IPS DF 6.9 (cell line): ENCODE results near the gene PCDHGA4.

Experiments used
- DNase-seq: peaks from one replicate; pipeline ENCODE4 v3.0.0-alpha.2; 2013; ENCODE audit warnings: low read depth, low spot score
- H3K27ac ChIP-seq: one replicate; pipeline ENCODE4 v1.5.1; 2013; ENCODE audit warnings: low read length, control low read depth
- H3K27me3 ChIP-seq: 2 replicates; pipeline ENCODE4 v1.6.1; 2013; ENCODE audit warnings: mild to moderate bottlenecking, low read length; ENCODE audit not compliant: control insufficient read depth, insufficient read depth
- H3K36me3 ChIP-seq: 2 replicates; pipeline ENCODE4 v1.6.1; 2013; ENCODE audit warnings: low read length; ENCODE audit not compliant: control insufficient read depth, insufficient read depth
- H3K4me1 ChIP-seq: 2 replicates; pipeline ENCODE4 v1.6.1; 2013; ENCODE audit warnings: low read length; ENCODE audit not compliant: control insufficient read depth, insufficient read depth
- H3K4me3 ChIP-seq: 2 replicates; pipeline ENCODE4 v1.5.1; 2013; ENCODE audit warnings: mild to moderate bottlenecking, low read length
- H3K9me3 ChIP-seq: 2 replicates; pipeline ENCODE4 v1.6.1; 2013; ENCODE audit warnings: low read length, inconsistent platforms; ENCODE audit not compliant: control insufficient read depth, insufficient read depth
- WGBS: extraction: QIAGEN DNeasy Blood & Tissue Kit; methylation state at CpG from one replicate; pipeline ENCODE4 v1.1.7; 2013; ENCODE audit warnings: mixed read lengths, missing lambda C conversion rate; ENCODE audit not compliant: insufficient read length, insufficient coverage; 5-methylcytosine and 5-hydroxymethylcytosine counted together

Gene PCDHGA4

DNA sequence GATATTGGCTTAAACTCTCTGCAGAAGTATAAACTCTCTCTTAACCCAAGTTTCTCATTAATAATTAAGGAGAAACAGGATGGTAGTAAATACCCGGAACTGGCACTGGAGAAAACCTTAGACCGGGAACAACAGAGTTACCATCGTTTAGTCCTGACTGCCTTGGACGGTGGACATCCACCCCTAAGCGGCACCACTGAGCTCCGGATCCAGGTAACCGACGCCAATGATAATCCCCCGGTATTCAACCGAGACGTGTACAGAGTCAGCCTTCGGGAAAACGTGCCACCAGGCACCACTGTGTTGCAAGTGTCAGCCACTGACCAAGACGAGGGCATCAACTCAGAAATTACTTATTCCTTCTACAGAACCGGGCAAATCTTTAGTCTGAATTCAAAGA lies 43.8 kb downstream of the PCDHGA4 start:
- Histone ChIP-seq H3K4me3 (no peak overlapping the region), H3K9me3 (no peaks in the 10 kb centered on the region; the same call in 1 of the 2 replicates), H3K36me3 (no peaks in the 10 kb centered on the region), H3K27me3 (no peaks in the 10 kb centered on the region), H3K4me1 (no peaks in the 10 kb centered on the region), H3K27ac (no peak overlapping the region)
- no CpG with 5 or more reads among the region's 15 CpGs for WGBS
- DNase-seq, result no peak

DNA sequence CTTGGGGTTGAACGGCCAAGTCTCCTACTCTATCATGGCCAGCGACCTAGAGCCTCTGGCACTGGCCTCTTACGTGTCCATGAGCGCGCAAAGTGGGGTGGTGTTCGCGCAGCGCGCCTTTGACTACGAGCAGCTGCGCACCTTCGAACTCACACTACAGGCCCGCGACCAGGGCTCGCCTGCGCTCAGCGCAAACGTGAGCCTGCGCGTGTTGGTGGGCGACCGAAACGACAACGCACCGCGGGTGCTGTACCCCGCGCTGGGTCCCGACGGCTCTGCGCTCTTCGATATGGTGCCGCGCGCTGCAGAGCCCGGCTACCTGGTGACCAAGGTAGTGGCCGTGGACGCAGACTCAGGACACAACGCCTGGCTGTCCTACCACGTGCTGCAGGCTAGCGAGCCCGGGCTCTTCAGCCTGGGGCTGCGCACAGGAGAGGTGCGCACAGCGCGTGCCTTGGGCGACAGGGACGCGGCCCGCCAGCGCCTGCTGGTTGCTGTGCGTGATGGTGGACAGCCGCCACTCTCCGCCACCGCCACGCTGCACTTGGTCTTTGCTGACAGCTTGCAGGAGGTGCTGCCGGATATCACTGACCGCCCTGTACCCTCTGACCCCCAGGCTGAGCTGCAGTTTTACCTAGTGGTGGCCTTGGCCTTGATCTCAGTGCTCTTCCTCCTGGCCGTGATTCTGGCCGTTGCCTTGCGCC lies 44.9 kb downstream of the PCDHGA4 start:
- Histone ChIP-seq H3K4me1 (no peaks in the 10 kb centered on the region), H3K36me3 (no peaks in the 10 kb centered on the region), H3K27ac (no peak overlapping the region), H3K27me3 (no peaks in the 10 kb centered on the region), H3K4me3 (no peak overlapping the region), H3K9me3 (no peaks in the 10 kb centered on the region; the same call in 1 of the 2 replicates)
- no CpG with 5 or more reads among the region's 61 CpGs for WGBS
- DNase-seq, result no peak

DNA sequence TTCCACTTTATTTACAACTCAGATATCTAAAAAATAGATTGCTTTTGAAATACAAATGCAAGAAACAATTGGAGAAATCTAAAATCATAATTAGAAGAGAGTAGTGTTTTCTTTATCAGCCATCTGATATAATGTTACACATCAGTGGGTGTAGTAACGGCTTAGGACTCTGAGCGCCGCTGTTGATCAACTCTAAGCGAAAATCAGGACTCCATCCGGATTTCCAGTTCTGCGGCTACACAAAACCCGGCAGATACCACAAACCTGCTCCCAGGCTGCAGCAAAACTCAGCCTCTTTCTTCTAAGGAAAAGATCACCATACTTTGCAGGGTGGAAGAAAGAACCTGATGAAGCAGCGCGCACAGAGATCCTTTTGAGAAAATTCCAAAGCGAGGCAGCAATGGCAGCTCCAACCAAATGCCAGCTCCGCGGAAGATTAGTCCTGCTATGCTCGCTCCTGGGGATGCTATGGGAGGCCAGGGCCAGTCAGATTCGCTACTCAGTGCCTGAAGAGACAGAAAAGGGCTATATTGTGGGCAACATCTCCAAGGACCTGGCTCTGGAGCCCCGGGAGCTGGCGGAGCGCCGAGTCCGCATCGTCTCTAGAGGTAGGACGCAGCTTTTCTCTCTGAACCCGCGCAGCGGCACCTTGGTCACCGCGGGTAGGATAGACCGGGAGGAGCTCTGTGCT lies 47.9 kb downstream of the PCDHGA4 start, which contains the start of gene PCDHGA9:
TSS of gene PCDHGA9 (plus strand) at position 226 of the 691 bp plus-strand sequence. CDS start at position 401, 175 bp downstream.
- Histone ChIP-seq H3K36me3 (no peaks in the 10 kb centered on the region), H3K27ac (no peak within 1 kb of the TSS), H3K27me3 (no peaks in the 10 kb centered on the region), H3K4me3 (no peak within 1 kb of the TSS), H3K9me3 (no peaks in the 10 kb centered on the region; the same call in 1 of the 2 replicates), H3K4me1 (no peaks in the 10 kb centered on the region)
- no peak for DNase-seq
- WGBS, result no CpG with 5 or more reads among the region's 27 CpGs

DNA sequence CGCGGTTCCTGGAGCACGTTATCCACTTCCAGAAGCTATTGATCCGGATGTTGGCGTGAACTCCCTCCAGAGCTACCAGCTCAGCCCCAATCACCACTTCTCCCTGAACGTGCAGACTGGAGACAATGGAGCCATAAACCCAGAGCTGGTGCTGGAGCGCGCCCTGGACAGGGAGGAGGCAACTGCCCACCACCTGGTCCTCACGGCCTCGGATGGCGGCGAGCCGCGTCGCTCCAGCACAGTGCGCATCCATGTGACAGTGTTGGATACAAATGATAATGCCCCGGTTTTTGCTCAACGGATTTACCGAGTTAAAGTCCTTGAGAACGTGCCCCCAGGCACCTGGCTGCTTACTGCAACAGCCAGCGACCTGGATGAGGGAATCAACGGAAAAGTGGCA lies 48.6 kb downstream of the PCDHGA4 start:
- no peak overlapping the region for H3K27ac ChIP-seq
- H3K36me3 ChIP-seq, result no peaks in the 10 kb centered on the region
- no peaks in the 10 kb centered on the region; the same call in 1 of the 2 replicates for H3K9me3 ChIP-seq
- DNase-seq, result no peak
- H3K4me1 ChIP-seq, result no peaks in the 10 kb centered on the region
- H3K27me3 ChIP-seq, result no peaks in the 10 kb centered on the region
- H3K4me3 ChIP-seq, result no peak overlapping the region
- WGBS, result no CpG with 5 or more reads among the region's 22 CpGs
